IPS-15b (cell line): ENCODE data around the gene GSPT1.
"Not testable (repeated sequence)": the region's sequence is repeated elsewhere in the genome, so short reads cannot be mapped to it uniquely, and the experiment has no call there.

ENCODE experiments used
- H3K27me3 ChIP-seq: one replicate; pipeline ENCODE4 v1.6.1; 2013; ENCODE audit warnings: low read length; ENCODE audit not compliant: control insufficient read depth, insufficient read depth
- H3K36me3 ChIP-seq: one replicate; pipeline ENCODE4 v1.6.1; 2013; ENCODE audit warnings: low read length; ENCODE audit not compliant: control insufficient read depth, insufficient read depth
- H3K4me1 ChIP-seq: one replicate; pipeline ENCODE4 v1.6.1; 2013; ENCODE audit warnings: mild to moderate bottlenecking, low read length; ENCODE audit not compliant: control insufficient read depth, insufficient read depth
- H3K4me3 ChIP-seq: one replicate; pipeline ENCODE4 v1.5.1; 2013; ENCODE audit warnings: low read depth, low read length
- H3K9ac ChIP-seq: one replicate; pipeline ENCODE4 v1.6.1; 2013; ENCODE audit warnings: low read depth, mild to moderate bottlenecking, low read length
- H3K9me3 ChIP-seq: one replicate; pipeline ENCODE4 v1.6.1; 2013; ENCODE audit warnings: mild to moderate bottlenecking, low read length; ENCODE audit not compliant: control insufficient read depth, insufficient read depth

Gene GSPT1

GRCh38 chr16:11844499-11844898 lies 71.3 kb downstream of the GSPT1 start:
- Histone ChIP-seq H3K9me3 (no peaks in the 10 kb centered on the region), H3K9ac (no peak overlapping the region), H3K4me3 (no peak overlapping the region), H3K4me1 (no peaks in the 10 kb centered on the region), H3K27me3 (no peaks in the 10 kb centered on the region), H3K36me3 (peaks cover 71% of the 10 kb centered on the region)

GRCh38 chr16:11843861-11844260 lies 71.9 kb downstream of the GSPT1 start:
- H3K4me3 ChIP-seq, result no peak overlapping the region
- peaks cover 74% of the 10 kb centered on the region for H3K36me3 ChIP-seq
- no peaks in the 10 kb centered on the region for H3K4me1 ChIP-seq
- no peaks in the 10 kb centered on the region for H3K27me3 ChIP-seq
- H3K9me3 ChIP-seq, result no peaks in the 10 kb centered on the region
- no peak overlapping the region for H3K9ac ChIP-seq

- H3K4me1 ChIP-seq, result no peaks in the 10 kb centered on the region
- peaks cover 74% of the 10 kb centered on the region for H3K36me3 ChIP-seq
- no peaks in the 10 kb centered on the region for H3K27me3 ChIP-seq
- H3K9me3 ChIP-seq, result no peaks in the 10 kb centered on the region
- H3K4me3 ChIP-seq, result no peak overlapping the region
- H3K9ac ChIP-seq, result no peak overlapping the region
These were observed 72.5 kb downstream of the GSPT1 start for GRCh38 chr16:11843206-11843605.

- H3K9me3 ChIP-seq, result no peaks in the 10 kb centered on the region
- no peak overlapping the region for H3K4me3 ChIP-seq
- no peaks in the 10 kb centered on the region for H3K27me3 ChIP-seq
- no peaks in the 10 kb centered on the region for H3K4me1 ChIP-seq
- no peak overlapping the region for H3K9ac ChIP-seq
- peaks cover 78% of the 10 kb centered on the region for H3K36me3 ChIP-seq
These were observed 74.7 kb downstream of the GSPT1 start for GRCh38 chr16:11841026-11841425.

- no peaks in the 10 kb centered on the region for H3K27me3 ChIP-seq
- no peaks in the 10 kb centered on the region for H3K4me1 ChIP-seq
- H3K9me3 ChIP-seq, result no peaks in the 10 kb centered on the region
- no peak overlapping the region for H3K9ac ChIP-seq
- H3K36me3 ChIP-seq, result peaks cover 50% of the 10 kb centered on the region
- H3K4me3 ChIP-seq, result no peak overlapping the region
These were observed 79.0 kb downstream of the GSPT1 start for GRCh38 chr16:11836650-11837244.

GRCh38 chr16:11835891-11836649 lies 79.7 kb downstream of the GSPT1 start:
- no peak overlapping the region for H3K4me3 ChIP-seq
- no peaks in the 10 kb centered on the region for H3K9me3 ChIP-seq
- no peaks in the 10 kb centered on the region for H3K27me3 ChIP-seq
- no peaks in the 10 kb centered on the region for H3K4me1 ChIP-seq
- H3K36me3 ChIP-seq, result peaks cover 44% of the 10 kb centered on the region
- no peak overlapping the region for H3K9ac ChIP-seq

GRCh38 chr16:11835309-11835708 lies 80.4 kb downstream of the GSPT1 start:
- Histone ChIP-seq H3K9ac (no peak overlapping the region), H3K4me3 (no peak overlapping the region), H3K4me1 (no peaks in the 10 kb centered on the region), H3K36me3 (peaks cover 36% of the 10 kb centered on the region), H3K27me3 (no peaks in the 10 kb centered on the region), H3K9me3 (no peaks in the 10 kb centered on the region)

- Histone ChIP-seq H3K9me3 (no peaks in the 10 kb centered on the region), H3K9ac (no peak overlapping the region), H3K4me1 (no peaks in the 10 kb centered on the region), H3K36me3 (peaks cover 29% of the 10 kb centered on the region), H3K4me3 (no peak overlapping the region), H3K27me3 (no peaks in the 10 kb centered on the region)
These were observed 81.6 kb downstream of the GSPT1 start for GRCh38 chr16:11833951-11834695.

GRCh38 chr16:11828696-11829095 lies 87.1 kb downstream of the GSPT1 start:
- Histone ChIP-seq H3K36me3 (no peaks in the 10 kb centered on the region), H3K9me3 (no peaks in the 10 kb centered on the region), H3K27me3 (no peaks in the 10 kb centered on the region), H3K4me1 (no peaks in the 10 kb centered on the region), H3K4me3 (no peak overlapping the region), H3K9ac (no peak overlapping the region)

GRCh38 chr16:11825520-11826165 lies 90.1 kb downstream of the GSPT1 start:
- not testable (repeated sequence) for H3K9me3 ChIP-seq, H3K4me3 ChIP-seq, H3K9ac ChIP-seq, H3K36me3 ChIP-seq, H3K4me1 ChIP-seq, H3K27me3 ChIP-seq

GRCh38 chr16:11824362-11824761 lies 91.4 kb downstream of the GSPT1 start:
- no peak overlapping the region for H3K9ac ChIP-seq
- no peaks in the 10 kb centered on the region for H3K4me1 ChIP-seq
- H3K36me3 ChIP-seq, result no peaks in the 10 kb centered on the region
- no peaks in the 10 kb centered on the region for H3K27me3 ChIP-seq
- H3K4me3 ChIP-seq, result no peak overlapping the region
- H3K9me3 ChIP-seq, result no peaks in the 10 kb centered on the region
